ENCODE results near the gene SUN1. TPM values are rescaled to one million over a fixed set of nuclear protein-coding genes. Genes with fewer than 3 reads are reported as not detected.

SUN1 gene
- total and polyA plus RNA-seq, 2 donors (not counting 3 experiments of a cell fraction or from before 2014, with no cell fraction given): 158 to 410 TPM

DNA sequence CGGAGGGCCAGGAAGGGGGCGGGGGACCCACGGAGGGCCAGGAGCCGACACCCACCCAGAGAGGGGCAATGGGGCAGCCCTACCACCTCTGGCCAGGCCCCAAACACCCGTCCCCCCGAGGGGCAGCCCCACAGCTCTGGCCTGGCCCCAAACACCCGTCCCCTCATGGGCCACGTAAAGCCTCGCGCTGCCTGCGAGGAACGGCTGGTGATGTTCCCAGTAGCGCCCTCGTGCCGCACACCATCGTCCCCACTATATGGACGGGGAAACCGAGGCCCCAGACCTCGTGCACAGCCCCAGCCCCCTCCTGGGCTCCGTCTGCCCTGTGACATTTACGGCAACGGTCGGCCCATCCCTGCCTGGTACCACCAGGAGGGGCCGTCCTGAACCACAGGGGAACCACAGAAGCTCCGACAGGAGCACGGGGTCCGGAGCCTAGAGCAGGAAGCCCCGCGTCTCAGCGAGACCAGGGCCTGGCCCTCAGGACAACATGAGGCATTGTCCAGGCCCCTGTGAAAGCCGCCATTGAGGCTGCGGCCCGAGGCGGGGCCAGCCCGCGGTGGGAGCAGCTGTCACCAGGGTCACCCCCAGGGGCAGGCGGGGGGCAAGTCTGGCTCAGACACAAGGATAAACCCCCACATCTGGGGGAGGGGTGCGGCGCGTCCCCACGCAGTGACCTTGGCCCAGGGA, 79.7 kb downstream of the SUN1 start:
- Histone ChIP-seq H3K4me1 (ENCODE audit: control insufficient read depth, extremely low read depth, insufficient read depth, low read length) (no peaks in the 10 kb centered on the region), H4K20me1 (replicated peaks; ENCODE audit: control insufficient read depth, extremely low read depth, insufficient read depth, low read length) (no peaks in the 10 kb centered on the region), H2AFZ (ENCODE audit: low read depth, low read length) (no peak overlapping the region), H3K4me3 (replicated peaks in 1 of 3; ENCODE audit: insufficient read depth in 1 of 3, low read depth in 1 of 3, low read length in 3 of 3) (no peak overlapping the region), H3K9me1 (replicated peaks; ENCODE audit: control insufficient read depth, extremely low read depth, insufficient read depth, low read length) (no peaks in the 10 kb centered on the region), H3K36me3 (ENCODE audit: control insufficient read depth in 2 of 2, extremely low read depth in 1 of 2, insufficient read depth in 2 of 2, low read length in 2 of 2) (no peaks in the 10 kb centered on the region), H3K9ac (replicated peaks; ENCODE audit: extremely low read depth, insufficient read depth, low read length) (no peak overlapping the region), H3K27ac (ENCODE audit: insufficient read depth, low read depth, low read length) (no peak overlapping the region), H3K79me2 (ENCODE audit: control insufficient read depth, insufficient read depth, low read length) (no peaks in the 10 kb centered on the region), H3K27me3 (ENCODE audit: control insufficient read depth in 2 of 2, insufficient read depth in 2 of 2, low read length in 2 of 2) (peaks cover 3 to 6% of the 10 kb centered on the region in 2 experiments), H3K4me2 (ENCODE audit: insufficient read depth, low read length) (no peak overlapping the region), H3K9me3 (replicated peaks; ENCODE audit: control insufficient read depth, insufficient read depth, low read length) (no peaks in the 10 kb centered on the region)
- DNase-seq (ENCODE audit: low read depth, low spot score) (no peak), FAIRE-seq (no peak)
- BruUV-seq (replicated peaks): no TSS peak
- TF ChIP-seq, protein P1, sequence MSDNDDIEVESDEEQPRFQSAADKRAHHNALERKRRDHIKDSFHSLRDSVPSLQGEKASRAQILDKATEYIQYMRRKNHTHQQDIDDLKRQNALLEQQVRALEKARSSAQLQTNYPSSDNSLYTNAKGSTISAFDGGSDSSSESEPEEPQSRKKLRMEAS (IDR thresholded peaks at IDR 0.05; ENCODE audit: insufficient read depth, insufficient read length): no peak
- no peak for TF ChIP-seq EZH2 (IDR thresholded peaks at IDR 0.05; ENCODE audit: borderline replicate concordance, low read depth, low read length, severe bottlenecking)
- no peak for TF ChIP-seq POLR2AphosphoS5 (IDR thresholded peaks at IDR 0.05; ENCODE audit: insufficient read depth, low read depth, low read length)
- TF ChIP-seq FOS (IDR thresholded peaks at IDR 0.05; ENCODE audit: borderline replicate concordance, insufficient read depth, low read length): no peak
- no peak for TF ChIP-seq CTCF (IDR thresholded peaks at IDR 0.05; ENCODE audit: extremely low read depth in 1 of 2, insufficient read depth in 1 of 2, low read depth in 1 of 2, low read length in 2 of 2)
- TF ChIP-seq JUN (IDR thresholded peaks at IDR 0.05; ENCODE audit: borderline replicate concordance, insufficient read depth, insufficient read length, low read depth): no peak
- no peak for TF ChIP-seq GATA2 (IDR thresholded peaks at IDR 0.05; ENCODE audit: insufficient read depth, insufficient read length, low read depth, low read length)
- no peak for TF ChIP-seq MYC (IDR thresholded peaks at IDR 0.05; ENCODE audit: low read depth, low read length)
- no peak for TF ChIP-seq POLR2A (IDR thresholded peaks at IDR 0.05; ENCODE audit: low read depth, low read length)
- POLR2A ChIA-PET: no interaction called here
- intact Hi-C loops (cut with micrococcal nuclease): no loop called here
- CTCF ChIA-PET: interaction anchor here (1.4 kb wide), 1 partner anchor 41 kb away, joined by 3 read pairs; no protein-coding TSS in a partner anchor
- dilution Hi-C loops (cut with MboI; ENCODE audit: extremely low pct_ligation_motif_present, low sequenced_read_pairs): no loop called here

Measured in endothelial cell of umbilical vein (primary cell).